NCI-H128 (cell line): Measurements from ENCODE around the gene DPEP1.
A peak's percentile ranks its signal among the peaks of the same experiment; 100 is the strongest.

Source experiments
- DNase-seq: peaks from one replicate; lab custom pipeline; 2025; ENCODE audit not compliant: unreplicated experiment; lab: John Stamatoyannopoulos, UW

Gene DPEP1

GRCh38 chr16:89678258-89678657, 64.8 kb downstream of the DPEP1 start:
- DNase-seq: no peak

GRCh38 chr16:89685916-89686315, 72.5 kb downstream of the DPEP1 start:
- DNase-seq: no peak

- DNase-seq: peak; percentile 80
These were observed 73.2 kb downstream of the DPEP1 start, which contains the start of gene CDK10 for GRCh38 chr16:89686520-89687091. TSS of gene CDK10 (plus strand) at chr16:89686689. CDS start at chr16:89686711, 22 bp downstream.

GRCh38 chr16:89687092-89687940, 73.9 kb downstream of the DPEP1 start:
- no peak for DNase-seq
